ENCODE results near the gene SOHLH1. TPM values are rescaled to one million over a fixed set of nuclear protein-coding genes. Genes with fewer than 3 reads are reported as not detected.
"Not testable (repeated sequence)": the region's sequence is repeated elsewhere in the genome, so short reads cannot be mapped to it uniquely, and the experiment has no call there.

SOHLH1 gene
- total RNA-seq, 1 donor from 2014 or later = not detected

DNA sequence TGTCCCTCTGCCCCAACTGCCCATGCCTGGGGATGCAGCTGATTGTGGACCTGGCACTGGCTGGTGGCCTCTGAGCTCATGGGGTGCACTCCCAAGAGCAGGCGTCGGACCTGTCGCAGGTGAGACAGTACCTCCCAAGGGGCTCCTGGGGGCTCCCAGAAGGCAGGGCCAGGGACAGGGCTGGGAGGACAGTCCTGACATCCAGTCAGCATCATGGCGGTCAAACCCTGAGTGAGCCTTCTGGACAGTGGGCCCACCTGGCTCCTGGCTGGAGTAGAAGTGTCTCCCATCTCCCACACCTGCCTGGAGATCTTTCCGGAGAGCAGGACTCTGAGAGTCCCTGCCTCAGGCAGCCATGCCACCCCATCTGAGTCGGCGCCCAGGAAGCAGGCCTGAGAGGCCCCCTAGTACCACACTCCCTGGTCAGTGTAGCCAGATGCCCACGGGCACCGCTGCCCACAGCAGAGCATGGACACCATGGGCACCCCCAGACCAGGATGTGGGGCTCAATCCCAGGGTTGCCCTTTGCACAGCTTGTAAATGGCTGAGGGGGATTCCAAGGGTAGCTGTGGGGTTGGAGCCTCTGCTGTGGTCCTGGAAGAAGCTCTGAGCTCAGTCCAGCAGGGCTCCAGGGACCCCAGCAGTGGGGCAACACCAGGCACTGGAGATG lies 29.5 kb downstream of the SOHLH1 start:
- ATAC-seq (no peak), DNase-seq (peak; percentile 57)
- peaks cover 15% of the 10 kb centered on the region for H3K27me3 ChIP-seq
- no peak overlapping the region for H3K27ac ChIP-seq
- H3K9me3 ChIP-seq = no peaks in the 10 kb centered on the region
- no peaks in the 10 kb centered on the region for H3K4me1 ChIP-seq
- TF ChIP-seq, protein P1, sequence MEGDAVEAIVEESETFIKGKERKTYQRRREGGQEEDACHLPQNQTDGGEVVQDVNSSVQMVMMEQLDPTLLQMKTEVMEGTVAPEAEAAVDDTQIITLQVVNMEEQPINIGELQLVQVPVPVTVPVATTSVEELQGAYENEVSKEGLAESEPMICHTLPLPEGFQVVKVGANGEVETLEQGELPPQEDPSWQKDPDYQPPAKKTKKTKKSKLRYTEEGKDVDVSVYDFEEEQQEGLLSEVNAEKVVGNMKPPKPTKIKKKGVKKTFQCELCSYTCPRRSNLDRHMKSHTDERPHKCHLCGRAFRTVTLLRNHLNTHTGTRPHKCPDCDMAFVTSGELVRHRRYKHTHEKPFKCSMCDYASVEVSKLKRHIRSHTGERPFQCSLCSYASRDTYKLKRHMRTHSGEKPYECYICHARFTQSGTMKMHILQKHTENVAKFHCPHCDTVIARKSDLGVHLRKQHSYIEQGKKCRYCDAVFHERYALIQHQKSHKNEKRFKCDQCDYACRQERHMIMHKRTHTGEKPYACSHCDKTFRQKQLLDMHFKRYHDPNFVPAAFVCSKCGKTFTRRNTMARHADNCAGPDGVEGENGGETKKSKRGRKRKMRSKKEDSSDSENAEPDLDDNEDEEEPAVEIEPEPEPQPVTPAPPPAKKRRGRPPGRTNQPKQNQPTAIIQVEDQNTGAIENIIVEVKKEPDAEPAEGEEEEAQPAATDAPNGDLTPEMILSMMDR (IDR thresholded peaks at IDR 0.05) = no peak
- no peak overlapping the region for H3K4me3 ChIP-seq
- no peaks in the 10 kb centered on the region for H3K36me3 ChIP-seq
- intact Hi-C loops (cut with DNase I) = no loop called here

DNA sequence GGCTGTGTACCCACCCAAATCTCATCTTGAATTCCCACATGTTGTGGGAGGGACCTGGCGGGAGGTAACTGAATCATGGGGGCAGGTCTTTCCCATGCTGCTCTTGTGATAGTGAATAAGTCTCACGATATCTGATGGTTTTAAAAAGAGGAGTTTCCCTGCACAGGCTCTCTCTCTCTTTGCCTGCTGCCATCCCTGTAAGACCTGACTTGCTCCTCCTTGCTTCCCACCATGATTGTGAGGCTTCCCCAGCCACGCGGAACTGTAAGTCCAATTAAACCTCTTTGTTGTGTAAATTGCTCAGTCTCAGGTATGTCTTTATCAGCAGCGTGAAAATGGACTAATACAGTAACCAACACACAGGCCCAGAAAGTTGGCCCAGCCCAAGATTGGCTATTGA lies 30.3 kb downstream of the SOHLH1 start:
- H3K27ac ChIP-seq; H3K36me3 ChIP-seq; H3K4me1 ChIP-seq; ATAC-seq; DNase-seq; H3K9me3 ChIP-seq; intact Hi-C loops (cut with DNase I); H3K4me3 ChIP-seq: not testable (repeated sequence)
- H3K27me3 ChIP-seq = peaks cover 15% of the 10 kb centered on the region

DNA sequence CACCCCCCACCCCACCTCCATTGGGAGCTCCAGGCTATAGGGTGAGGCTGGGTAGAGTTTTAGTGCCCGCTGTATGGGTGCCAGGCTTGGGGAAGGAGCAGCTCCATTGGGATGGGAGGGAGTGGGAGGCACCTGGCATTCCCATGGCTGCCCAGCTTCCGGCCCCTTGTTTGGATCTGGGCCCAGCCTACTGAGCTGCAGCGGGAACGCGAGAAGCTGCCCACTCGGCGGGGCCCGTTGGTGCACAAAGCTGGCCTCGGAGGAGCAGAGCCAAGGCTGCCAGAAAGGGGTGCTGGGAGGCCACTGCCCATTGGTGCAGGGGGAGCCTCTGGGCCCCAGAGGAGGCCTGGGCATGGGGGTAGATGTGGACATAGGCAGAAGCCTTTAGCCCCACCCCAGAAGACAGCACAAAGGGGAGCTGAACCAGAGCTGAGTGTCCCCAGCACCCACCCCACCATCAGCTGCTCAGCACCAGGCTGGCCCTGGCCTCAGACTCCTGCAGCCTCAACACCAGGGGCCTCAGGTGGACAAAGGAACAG lies 31.7 kb downstream of the SOHLH1 start:
- no peak for ATAC-seq
- peaks cover 7% of the 10 kb centered on the region for H3K27me3 ChIP-seq
- no peaks in the 10 kb centered on the region for H3K4me1 ChIP-seq
- TF ChIP-seq, protein P1 (IDR thresholded peaks at IDR 0.05) = no peak
- H3K36me3 ChIP-seq = no peaks in the 10 kb centered on the region
- H3K27ac ChIP-seq = no peak overlapping the region
- intact Hi-C loops (cut with DNase I) = no loop called here
- no peak overlapping the region for H3K4me3 ChIP-seq
- H3K9me3 ChIP-seq = no peaks in the 10 kb centered on the region
- DNase-seq = peak; percentile 60

DNA sequence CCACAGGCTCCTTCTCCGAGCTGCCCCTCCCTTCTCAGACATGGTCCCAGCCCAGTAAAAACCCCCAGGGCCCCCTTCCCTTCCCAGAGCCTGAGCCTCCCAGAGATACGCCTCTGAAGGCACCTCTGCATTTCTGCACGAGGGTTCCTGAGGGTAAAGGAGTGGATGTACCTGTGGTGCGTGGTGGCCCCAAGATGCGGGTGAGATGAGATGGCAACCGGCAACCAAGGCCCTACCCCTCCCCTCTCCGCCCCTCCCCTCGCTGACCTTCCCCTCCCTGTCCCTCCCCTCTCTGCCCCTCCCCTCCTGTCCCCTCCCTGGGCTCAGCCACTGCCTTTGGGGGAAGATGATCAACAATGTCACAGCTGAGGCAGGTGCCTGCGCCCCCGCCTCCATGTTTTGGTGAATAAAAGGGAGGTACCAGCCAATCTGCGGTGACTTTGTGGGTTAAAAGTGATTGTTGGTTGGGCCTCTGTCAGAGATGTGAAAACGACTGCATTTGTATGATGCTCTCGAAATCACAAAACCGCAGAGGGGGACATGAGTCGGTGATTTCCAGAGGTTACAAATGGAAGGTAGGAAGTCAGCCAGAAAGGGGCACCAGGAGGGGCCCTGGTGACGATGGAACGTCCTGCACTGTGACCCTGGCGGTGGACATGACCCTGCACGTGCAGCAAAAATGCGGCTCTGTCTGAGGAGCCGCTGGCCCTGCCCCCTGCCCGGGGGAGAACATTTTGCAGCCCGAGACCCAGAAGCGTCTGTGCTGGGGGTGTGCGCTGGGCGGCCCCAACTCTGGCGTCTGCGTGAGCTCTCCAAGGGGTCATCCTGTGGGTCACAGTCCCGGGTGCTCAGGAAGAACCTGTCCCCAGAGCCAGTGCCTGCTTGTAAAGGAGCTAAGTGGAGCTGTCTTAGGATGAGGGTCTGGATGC lies 32.5 kb downstream of the SOHLH1 start:
- intact Hi-C loops (cut with DNase I) = no loop called here
- H3K27ac ChIP-seq = no peak overlapping the region
- H3K4me3 ChIP-seq = no peak overlapping the region
- H3K9me3 ChIP-seq = no peaks in the 10 kb centered on the region
- TF ChIP-seq, protein P1 (IDR thresholded peaks at IDR 0.05) = no peak
- H3K4me1 ChIP-seq = no peaks in the 10 kb centered on the region
- H3K27me3 ChIP-seq = peaks cover 7% of the 10 kb centered on the region
- DNase-seq (peak; percentile 52), ATAC-seq (no peak)
- no peaks in the 10 kb centered on the region for H3K36me3 ChIP-seq

DNA sequence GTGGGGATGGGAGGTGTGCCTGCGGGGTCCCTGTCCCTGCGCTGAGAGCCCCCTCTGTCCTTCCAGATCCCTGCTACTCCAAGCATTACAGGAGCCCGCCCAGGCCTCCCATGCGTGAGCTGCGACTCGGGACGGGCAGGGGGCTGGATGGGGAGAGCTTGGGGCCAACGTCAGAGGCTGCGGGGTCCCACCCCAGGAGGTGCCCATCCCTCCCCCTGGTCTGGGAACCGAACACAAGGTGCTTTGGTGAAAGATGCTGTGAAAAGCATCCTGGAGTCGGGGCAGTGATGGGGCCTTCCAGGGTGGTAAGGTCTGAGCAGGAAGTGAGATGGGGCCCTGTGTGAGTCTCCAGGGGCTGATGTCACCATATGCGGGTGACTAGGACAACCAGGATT lies 33.5 kb downstream of the SOHLH1 start:
- H3K9me3 ChIP-seq = no peaks in the 10 kb centered on the region
- no peaks in the 10 kb centered on the region for H3K36me3 ChIP-seq
- no peak overlapping the region for H3K4me3 ChIP-seq
- TF ChIP-seq, protein P1 (IDR thresholded peaks at IDR 0.05) = no peak
- peaks cover 7% of the 10 kb centered on the region for H3K27me3 ChIP-seq
- intact Hi-C loops (cut with DNase I) = no loop called here
- H3K27ac ChIP-seq = no peak overlapping the region
- ATAC-seq (no peak), DNase-seq (no peak)
- H3K4me1 ChIP-seq = no peaks in the 10 kb centered on the region

Data from upper lobe of right lung (tissue), 1 donor.